ENCODE results near the gene KRT75. TPM values are rescaled to one million over a fixed set of nuclear protein-coding genes. Genes with fewer than 3 reads are reported as not detected.

Gene KRT75
- polyA plus RNA-seq, 1 donor (not counting 4 experiments of a cell fraction or from before 2014, with no cell fraction given), result 59.4 TPM

GRCh38 chr12:52445876-52446275 lies 11.7 kb upstream of the KRT75 start:
- dilution Hi-C loops (cut with MboI; ENCODE audit: extremely low pct_ligation_motif_present, low sequenced_read_pairs), result no loop called here
- no peak overlapping the region for H2AFZ ChIP-seq (ENCODE audit: control insufficient read depth, low read length)
- no peak for FAIRE-seq

GRCh38 chr12:52444647-52445595 lies 10.8 kb upstream of the KRT75 start:
- H3K27ac ChIP-seq (ENCODE audit: control insufficient read depth, insufficient read depth, low read length), result no peak overlapping the region
- no peak overlapping the region for H3K9ac ChIP-seq (ENCODE audit: control insufficient read depth, extremely low read depth, insufficient read depth, low read length)
- no peak for DNase-seq (ENCODE audit: low read depth, low spot score)

More at GRCh38 chr12:52445876-52446275, 11.7 kb upstream of the KRT75 start:
- no peak overlapping the region for H3K4me2 ChIP-seq (ENCODE audit: control insufficient read depth, extremely low read depth, insufficient read depth, low read depth, low read length)
- H3K9me1 ChIP-seq (ENCODE audit: control insufficient read depth, extremely low read depth, insufficient read depth, low read length), result no peaks in the 10 kb centered on the region
- H3K9me3 ChIP-seq (ENCODE audit: control insufficient read depth, low read depth, low read length), result no peaks in the 10 kb centered on the region
- no peak for TF ChIP-seq EZH2 (IDR thresholded peaks at IDR 0.05; ENCODE audit: low read length)
- no peak for TF ChIP-seq CTCF (optimal IDR thresholded peaks at IDR 0.05 in 1 of 3, IDR thresholded peaks at IDR 0.05 in 1 of 3, conservative IDR thresholded peaks at IDR 0.05 in 1 of 3; ENCODE audit: extremely low read depth in 1 of 3, insufficient read depth in 2 of 3, low read length in 3 of 3)
- DNase-seq (ENCODE audit: low read depth, low spot score), result no peak
- peaks cover 28% of the 10 kb centered on the region for H3K4me1 ChIP-seq (ENCODE audit: control insufficient read depth, extremely low read depth, insufficient read depth, low read length)
- H3K9ac ChIP-seq (ENCODE audit: control insufficient read depth, extremely low read depth, insufficient read depth, low read length), result no peak overlapping the region
- H3K36me3 ChIP-seq (ENCODE audit: control insufficient read depth in 2 of 2, extremely low read depth in 1 of 2, insufficient read depth in 2 of 2, low read length in 2 of 2), result peaks cover 4 to 12% of the 10 kb centered on the region in 2 experiments
- H3K79me2 ChIP-seq (ENCODE audit: control insufficient read depth, insufficient read depth, low read length), result no peaks in the 10 kb centered on the region
- no peak overlapping the region for H3K4me3 ChIP-seq (ENCODE audit: control insufficient read depth in 2 of 3, extremely low read depth in 1 of 3, insufficient read depth in 2 of 3, low read depth in 1 of 3, low read length in 3 of 3)
- no peaks in the 10 kb centered on the region for H4K20me1 ChIP-seq (ENCODE audit: control insufficient read depth, extremely low read depth, insufficient read depth, low read length)
- no peak overlapping the region for H3K27ac ChIP-seq (ENCODE audit: control insufficient read depth, insufficient read depth, low read length)
- no peaks in the 10 kb centered on the region for H3K27me3 ChIP-seq (ENCODE audit: control insufficient read depth, extremely low read depth, insufficient read depth, low read length)

More at GRCh38 chr12:52444647-52445595, 10.8 kb upstream of the KRT75 start:
- Histone ChIP-seq H2AFZ (ENCODE audit: control insufficient read depth, low read length) (no peak overlapping the region), H3K36me3 (ENCODE audit: control insufficient read depth in 2 of 2, extremely low read depth in 1 of 2, insufficient read depth in 2 of 2, low read length in 2 of 2) (peaks cover 4 to 12% of the 10 kb centered on the region in 2 experiments), H3K9me3 (ENCODE audit: control insufficient read depth, low read depth, low read length) (no peaks in the 10 kb centered on the region), H3K9me1 (ENCODE audit: control insufficient read depth, extremely low read depth, insufficient read depth, low read length) (no peaks in the 10 kb centered on the region), H3K27me3 (ENCODE audit: control insufficient read depth, extremely low read depth, insufficient read depth, low read length) (no peaks in the 10 kb centered on the region), H3K79me2 (ENCODE audit: control insufficient read depth, insufficient read depth, low read length) (no peaks in the 10 kb centered on the region), H3K4me1 (ENCODE audit: control insufficient read depth, extremely low read depth, insufficient read depth, low read length) (peaks cover 38% of the 10 kb centered on the region), H4K20me1 (ENCODE audit: control insufficient read depth, extremely low read depth, insufficient read depth, low read length) (no peaks in the 10 kb centered on the region), H3K4me3 (ENCODE audit: control insufficient read depth in 2 of 3, extremely low read depth in 1 of 3, insufficient read depth in 2 of 3, low read depth in 1 of 3, low read length in 3 of 3) (no peak overlapping the region), H3K4me2 (ENCODE audit: control insufficient read depth, extremely low read depth, insufficient read depth, low read depth, low read length) (no peak overlapping the region)
- TF ChIP-seq CTCF (optimal IDR thresholded peaks at IDR 0.05 in 1 of 3, IDR thresholded peaks at IDR 0.05 in 1 of 3, conservative IDR thresholded peaks at IDR 0.05 in 1 of 3; ENCODE audit: extremely low read depth in 1 of 3, insufficient read depth in 2 of 3, low read length in 3 of 3) (no peak), EZH2 (IDR thresholded peaks at IDR 0.05; ENCODE audit: low read length) (no peak)
- dilution Hi-C loops (cut with MboI; ENCODE audit: extremely low pct_ligation_motif_present, low sequenced_read_pairs), result no loop called here
- peak; percentile 34 for FAIRE-seq
